ENCODE results near the gene IFNG-AS1.

IFNG-AS1 gene

DNA sequence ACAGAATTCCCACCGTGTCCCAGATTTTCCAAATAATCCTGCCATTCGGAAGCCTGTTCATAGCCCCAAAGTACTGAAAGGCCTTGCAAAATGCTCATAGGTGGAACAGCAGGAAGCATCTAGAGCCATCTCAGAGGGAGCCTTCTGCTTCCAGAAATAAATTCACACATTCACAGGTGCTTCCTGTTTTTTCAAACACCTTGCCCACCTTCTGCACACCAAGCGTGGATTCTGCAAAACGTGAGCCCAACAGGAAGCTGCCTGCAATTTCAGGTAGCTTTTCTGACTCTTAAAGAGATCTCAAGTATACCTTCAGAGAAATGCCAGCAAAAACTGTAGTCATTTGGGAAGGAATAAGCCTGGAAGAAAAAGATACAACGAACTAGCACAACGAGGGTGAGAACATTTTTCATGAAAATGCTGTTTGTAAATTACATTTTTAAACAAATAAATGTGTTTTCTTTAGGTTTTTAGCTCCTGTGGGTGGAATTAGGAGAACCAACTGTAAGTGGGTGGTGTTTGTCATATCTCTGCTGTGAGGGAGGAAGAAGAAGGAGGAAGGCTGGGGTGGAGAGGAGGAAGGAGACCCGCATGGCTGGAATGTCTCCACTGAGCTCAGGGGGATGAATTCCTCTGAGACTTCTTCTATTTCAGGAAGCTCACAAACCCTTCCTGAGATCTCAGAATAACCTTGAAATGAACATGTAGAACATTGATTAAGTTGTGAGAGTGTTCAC, at the start of gene IFNG-AS1:
Gene IFNG-AS1, plus strand, starts transcription at position 264 of the 737 bp plus-strand sequence.
- no peak for DNase-seq

DNA sequence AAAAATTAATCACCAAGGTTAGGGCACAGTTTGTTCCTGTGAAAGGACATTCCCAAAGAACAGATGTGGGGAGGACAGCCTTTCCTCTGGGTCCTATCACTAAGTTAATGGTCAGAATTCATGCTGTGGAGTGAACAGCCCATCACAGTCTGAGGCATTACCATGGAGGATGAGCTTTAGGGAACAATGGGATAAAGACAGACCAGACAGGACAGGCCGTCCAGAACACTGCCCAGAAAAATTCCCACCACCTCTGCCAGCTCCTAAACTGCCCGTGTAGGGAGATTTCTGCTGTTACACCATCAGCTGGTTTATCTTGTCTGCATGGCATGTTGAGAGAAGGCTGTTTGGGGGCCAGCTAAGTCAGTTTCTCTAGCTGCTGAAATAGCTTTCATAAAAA, 49.6 kb upstream of the IFNG-AS1 start:
- DNase-seq = no peak

DNA sequence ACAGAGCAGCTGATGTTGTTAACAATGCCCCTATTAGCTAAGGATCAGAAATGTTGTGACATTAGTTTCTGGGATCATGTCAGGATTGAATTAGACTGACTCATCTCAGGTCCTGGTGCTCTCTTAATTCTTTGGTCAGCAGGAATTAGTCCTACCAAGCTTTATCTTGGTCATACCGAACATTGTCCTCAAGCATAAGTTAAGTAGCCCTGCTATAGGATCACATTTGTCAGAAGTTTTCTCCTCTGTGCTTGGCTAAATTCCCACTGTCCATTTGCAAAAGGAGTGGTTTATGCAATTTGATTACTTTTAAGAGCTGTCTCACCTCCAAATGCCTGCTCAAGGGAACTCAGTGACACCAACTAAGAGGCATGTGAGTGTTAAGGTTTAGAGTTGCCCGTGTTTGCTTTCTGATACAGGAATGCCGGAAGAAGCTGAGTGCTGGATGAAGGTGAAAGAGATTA, 48.4 kb upstream of the IFNG-AS1 start:
- no peak for DNase-seq

DNA sequence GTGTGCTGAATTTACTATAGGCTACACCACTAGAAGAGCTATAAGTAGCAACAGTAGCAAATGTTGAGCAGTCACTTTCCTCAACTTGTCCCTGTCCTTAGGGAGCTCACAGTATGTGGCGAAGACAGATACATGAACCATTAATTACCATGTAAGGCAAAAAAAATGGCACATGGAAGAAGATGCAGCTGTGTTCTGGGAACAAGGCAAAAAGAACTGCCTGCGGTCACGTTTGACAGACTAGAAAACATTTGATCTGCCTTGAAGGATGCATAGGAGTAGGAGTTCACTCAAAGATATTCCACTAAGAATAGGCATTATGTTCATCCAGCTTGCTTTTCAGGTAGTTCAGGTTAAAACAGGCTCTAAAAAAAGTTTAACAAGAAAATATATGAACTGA, 46.5 kb upstream of the IFNG-AS1 start:
- no peak for DNase-seq

DNA sequence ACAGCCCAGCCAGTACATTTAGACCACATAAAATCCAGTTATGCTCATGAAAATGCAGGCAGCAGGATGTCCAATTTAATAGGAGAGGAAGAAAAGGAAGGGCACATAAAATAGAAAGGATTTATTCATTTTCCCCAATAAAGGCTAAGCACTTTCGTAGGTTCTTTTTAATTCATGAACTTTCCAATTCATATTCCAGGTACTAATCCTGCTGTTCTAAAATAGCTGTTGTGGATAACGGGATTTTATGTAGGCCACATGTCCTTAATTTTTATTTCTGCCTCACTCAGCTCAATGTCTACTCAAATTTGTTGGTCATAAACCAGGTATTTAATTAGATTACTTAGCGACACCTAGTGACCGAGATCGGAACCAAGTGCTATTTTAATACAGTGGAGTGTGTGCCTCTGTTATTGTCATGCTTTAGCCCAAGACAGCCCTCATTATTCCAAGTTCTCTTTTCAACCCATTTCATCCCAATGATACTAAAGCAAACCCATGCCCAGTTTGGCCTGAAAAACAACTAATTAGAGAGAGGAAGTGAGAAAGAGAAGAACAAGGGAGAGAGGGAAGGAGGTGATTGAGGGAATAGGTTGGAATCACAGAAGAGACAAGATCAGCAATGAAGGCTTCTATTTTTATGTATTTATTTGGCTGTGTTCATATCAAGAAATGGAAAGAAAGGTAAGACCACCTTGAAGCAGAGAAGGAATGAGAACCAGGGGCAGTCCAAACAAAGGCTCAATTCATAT, 45.9 kb upstream of the IFNG-AS1 start:
- DNase-seq = peak; percentile 60 to 65

DNA sequence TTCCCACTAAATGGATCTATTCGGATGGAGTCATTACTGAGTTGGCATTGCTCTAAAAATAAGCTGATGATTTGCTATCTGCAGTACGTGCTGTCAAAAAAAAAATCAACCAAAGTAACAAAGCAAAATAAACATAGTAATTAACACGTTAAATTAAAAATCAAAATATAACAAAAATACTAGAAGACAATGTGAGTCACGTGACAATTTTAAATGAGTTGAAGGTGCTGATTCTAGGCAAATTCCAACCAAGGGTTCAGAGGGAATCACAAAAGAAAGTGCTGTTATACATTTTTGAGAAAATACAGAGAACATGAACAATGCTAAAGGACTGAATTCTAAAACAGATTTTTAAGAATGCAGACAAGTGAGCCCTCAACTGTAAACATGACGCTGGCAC, 45.2 kb upstream of the IFNG-AS1 start:
- DNase-seq = no peak

DNA sequence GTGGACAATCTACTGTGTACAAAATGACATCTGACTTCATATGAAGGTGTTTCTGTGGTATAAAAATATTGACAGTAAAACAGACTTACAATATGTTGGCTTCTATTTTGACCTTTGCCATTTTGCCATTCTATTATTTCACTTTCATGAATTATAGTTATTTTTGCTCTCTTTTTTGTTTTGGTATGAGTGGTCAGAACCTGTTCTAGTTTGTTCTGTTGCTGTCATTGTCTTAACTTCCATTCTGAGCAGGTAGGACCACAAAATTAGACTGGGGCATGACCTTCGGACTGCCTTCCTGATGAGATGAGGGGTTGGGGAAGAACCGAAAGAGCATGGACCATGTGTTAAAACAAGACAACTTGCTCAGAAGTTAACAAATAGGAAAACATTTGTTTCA, 36.5 kb upstream of the IFNG-AS1 start:
- DNase-seq = no peak

DNA sequence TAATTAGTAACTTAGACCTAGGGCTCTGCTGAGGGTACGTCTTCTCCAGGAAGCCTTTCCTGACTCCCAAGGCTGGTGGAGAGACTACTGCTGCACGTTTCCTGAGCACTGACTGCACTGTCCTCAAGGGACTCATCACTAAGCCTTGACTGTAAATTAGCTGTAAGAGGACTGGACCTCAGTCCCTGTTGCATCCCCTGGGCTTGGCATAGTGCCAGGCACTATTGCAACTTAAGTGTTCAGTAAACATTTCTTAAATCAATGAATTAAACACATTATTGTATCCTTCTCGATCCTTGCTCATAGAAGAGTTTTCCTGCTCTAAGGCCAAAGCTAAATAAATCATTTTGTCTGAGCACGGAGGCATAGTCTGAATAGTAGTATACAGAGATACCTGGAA, 31.9 kb upstream of the IFNG-AS1 start:
- DNase-seq = no peak

DNA sequence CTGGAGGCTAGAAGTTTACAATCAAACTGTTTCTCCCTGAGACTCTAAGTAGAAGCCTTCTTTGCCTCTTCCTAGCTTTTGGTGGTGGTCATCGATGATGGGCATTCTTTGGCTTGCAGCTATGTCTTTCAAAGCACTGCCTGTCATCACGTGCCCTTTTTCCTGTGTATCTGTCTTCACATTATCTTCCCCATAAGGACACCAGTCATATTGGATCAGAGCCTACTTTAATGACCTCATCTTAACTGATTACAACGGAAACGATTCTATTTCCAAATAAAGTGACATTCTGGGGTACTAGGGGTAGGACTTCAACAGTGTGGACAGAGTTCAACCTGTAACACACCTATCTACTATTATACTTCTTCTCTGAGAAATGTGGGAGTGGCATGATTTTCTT, 31.1 kb upstream of the IFNG-AS1 start:
- no peak for DNase-seq

DNA sequence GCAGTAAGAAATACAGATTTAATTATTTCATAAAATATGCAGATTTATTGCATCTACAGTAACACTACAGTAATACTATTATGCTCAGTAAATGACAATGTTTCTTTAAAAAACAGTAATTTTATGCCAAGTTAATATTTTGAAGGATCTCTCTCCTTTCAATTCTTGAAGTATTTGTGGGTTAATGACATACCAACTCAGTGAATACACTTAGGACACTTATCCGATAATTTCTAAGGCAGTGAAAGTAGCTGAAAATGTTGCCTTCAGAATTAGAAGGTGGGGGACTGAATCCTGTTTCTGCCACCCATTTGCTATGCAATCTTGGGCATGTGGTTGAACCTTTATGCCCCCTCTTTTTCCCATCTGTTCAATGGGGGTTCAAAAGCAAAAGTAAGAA, 24.8 kb upstream of the IFNG-AS1 start:
- no peak for DNase-seq

DNA sequence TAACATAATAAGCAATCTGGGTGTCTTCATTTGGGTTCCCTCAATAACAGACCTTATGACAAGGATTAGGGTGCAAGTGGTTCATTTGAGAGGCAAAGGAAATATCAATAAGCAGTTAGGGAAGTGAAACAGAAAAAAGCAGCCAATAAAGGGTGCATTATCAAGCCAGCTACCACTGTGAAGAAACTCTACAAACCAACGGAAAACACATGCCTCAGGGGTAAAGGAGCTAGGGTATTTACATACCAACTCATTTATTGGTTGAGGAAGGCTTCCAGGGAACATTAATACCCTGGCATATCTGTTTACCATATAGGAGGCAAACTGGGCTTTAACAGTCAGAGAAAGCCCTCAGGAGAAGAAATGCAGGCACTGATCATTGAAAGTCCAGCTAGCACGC, 22.7 kb upstream of the IFNG-AS1 start:
- DNase-seq = no peak

DNA sequence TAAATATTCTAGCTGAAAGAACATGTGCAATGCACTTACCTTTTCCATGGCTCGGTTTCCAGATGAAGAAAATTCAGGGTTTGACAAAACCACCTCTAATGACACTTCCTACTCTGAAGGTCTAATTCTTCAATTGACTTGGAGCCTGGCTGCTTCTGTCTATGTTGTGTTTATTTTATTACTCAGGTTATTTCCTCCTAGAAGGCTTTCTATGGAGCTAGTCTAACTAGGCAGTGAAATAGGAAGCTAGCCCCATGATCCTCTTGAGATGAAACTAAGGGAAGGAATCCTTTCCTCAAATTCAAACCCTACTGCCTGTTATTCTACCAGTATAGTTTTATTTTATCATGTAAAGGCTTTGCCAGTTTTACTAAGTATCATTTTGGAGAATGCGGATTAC, 20.9 kb upstream of the IFNG-AS1 start:
- no peak for DNase-seq

DNA sequence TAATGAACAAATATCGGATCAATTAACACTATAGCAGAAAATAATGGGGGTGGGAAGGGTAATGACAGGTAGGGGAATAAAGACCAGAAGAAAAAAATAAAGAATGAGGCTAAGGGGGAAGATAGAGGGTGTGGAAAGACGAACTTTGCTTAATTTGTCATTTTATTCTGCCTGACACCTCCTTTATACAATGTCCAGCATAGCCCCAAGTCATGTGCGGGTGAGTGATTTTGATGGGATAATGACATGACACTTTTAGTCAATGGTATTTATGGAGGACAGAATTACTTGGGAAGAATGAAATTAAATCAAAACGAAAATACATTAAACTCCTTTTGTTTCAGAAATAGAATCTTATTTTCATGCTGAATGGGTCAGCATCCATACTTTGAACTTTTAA, 20.5 kb upstream of the IFNG-AS1 start:
- no peak for DNase-seq

DNA sequence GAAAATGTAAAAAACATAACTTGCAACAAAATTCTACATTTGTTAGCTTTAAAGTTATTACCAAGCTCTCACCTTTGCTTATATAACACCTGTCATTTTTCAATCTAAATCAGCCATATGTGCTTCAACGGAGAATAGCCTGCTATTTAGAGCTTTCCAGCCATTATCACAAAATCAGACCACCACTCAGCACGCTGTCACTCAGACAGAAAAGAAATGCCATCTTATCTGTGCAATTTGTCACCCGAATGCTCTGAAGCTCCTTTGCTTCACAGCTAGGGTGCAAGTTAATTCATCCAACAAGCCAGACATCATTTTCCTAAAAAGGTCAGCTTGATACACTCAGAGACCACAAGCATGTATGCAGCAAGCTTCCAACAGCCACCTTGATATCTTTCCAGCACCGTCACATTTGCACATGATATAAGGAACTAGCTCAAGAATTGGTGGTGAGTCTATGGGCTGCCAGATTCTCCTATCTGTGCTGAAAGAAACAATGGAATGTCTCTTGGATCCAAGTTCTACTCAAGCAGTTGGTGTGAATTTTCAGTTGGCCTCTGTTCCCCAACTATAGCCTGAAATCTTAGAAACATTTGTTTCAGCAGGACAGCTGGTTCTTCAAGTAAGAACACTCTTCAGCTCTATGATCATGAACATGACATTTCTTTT, 20.0 kb upstream of the IFNG-AS1 start:
- no peak for DNase-seq

DNA sequence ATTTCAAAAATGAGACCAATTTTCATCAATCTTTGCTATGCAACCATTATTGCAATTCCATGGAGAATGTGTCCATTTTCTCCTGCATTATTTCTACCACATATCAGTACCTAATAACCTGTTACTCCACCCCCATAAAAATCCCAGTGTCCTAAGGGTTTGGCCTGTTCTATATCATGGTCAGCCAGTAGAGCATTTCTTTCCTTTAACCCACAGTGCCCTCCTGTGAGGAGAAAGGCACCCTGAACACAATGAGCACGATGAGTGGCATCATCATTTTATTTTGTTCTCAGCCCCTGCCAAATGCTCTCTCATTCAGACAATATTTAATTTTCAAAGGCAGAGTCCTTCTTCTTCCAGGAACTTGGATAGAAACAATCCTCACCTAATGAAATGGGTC, 11.6 kb upstream of the IFNG-AS1 start:
- DNase-seq = no peak

DNA sequence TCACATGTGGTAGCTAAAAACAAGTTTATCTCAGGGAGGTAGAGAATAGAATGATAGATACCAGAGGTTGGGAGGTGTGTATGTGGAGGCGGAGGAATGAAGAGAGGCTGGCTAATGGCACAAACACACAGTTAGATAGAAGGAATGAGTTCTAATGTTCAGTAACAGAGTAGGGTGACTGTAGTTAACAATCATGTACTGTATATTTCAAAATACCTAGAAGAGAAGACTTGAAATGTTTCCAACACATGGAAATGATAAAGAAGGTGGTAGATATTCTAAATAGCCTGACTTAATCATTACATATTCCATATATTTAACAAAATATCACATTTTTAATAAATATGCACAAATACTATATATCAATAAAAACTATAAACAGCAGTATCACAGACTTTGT, 8.9 kb upstream of the IFNG-AS1 start:
- DNase-seq = no peak

DNA sequence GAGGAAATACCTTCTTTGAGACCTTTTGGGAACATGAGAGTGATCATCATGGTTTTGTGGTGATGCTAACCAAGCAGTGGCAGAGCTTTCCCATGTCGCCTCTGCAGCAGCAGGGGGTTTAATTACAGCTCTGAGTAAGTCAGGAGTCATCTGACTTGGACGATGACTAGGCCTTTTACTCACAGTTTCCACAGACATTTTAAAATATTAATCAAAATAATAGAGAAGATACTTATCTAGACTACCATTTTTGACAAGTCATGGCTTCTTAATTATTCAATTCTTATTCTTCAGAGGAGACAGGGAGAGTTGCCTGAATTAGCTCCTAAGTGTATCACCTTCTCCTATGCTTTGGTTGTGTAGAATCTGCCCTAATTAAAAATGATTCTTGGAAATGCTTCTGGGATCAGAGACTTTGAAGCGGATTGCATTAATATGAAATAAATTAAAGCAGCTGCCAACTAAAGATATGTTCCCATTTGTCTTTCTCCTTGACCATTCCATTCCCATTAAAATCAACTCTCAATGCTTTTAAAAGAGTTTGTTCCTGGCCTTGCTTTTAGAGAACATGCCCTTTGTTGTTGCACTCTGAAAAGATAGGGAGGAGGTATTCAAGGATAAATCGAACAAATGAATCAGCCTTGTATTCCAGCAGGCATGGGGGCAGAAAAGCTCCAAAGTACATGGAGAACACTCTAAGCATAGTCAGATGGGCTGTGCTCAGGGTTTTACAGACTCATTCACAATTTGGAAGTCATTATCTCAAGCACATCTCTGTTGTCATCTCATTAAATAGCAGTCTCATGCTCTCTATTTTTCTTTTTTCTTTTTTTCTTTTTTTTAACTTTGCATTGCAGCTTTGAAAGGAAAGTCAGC, 7.7 kb upstream of the IFNG-AS1 start:
- no peak for DNase-seq

DNA sequence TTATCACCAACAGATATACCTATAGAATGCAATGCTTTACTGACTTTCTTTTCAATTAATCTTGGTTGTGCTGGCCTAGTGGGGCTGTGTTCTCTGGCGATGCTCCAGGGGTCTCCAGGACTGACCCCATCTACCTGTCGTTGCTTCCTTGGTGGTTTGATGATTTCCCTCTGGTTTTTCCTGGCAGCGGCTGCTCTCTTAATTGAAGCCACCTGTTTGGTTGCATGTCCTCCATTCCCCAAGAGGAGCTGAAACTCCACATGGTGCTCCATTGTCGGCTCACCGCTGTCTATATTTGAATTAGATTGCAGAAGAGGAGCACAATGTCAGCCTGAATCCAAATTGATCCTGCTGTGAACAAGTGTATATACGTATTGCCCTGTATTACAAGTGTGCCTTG, 7.1 kb upstream of the IFNG-AS1 start:
- no peak for DNase-seq

DNA sequence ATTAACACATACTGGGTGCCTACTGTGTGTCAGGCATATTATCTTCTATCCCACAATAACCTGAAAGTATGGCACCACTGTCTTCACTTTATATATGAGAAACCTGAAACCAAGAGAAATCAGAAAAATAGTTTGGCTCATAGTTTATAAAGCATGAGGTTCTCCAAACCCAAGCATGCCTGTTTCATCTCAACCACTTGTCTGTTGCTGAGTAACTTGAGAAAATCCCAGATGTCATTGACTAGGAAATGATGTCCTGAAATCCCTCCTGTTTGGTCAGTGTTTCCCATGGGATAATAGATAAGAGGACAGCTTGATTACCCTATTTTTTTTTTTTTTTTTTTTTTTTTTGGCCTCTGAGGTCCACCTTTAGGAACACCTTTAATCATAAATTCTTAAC, 2.6 kb upstream of the IFNG-AS1 start:
- no peak for DNase-seq

DNA sequence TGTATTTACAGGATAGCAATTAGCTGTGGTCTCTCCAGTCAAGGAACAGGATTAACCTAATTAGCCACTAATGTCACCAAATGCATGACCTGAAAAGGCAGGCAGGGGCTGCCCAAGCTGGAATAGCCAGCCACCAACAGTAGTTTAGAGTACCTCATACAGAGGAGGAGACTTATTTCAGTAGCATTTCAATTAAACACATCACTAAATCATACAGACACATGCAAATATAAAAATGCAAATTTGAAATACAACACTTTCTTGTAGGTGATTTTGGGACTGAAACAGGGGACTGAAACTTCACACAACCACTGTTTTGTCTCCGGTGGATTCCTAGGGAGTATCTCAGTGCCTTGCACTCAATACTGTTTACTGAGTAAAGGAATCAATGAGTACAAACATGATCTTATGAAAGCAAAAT, 636 bp upstream of the IFNG-AS1 start:
- no peak for DNase-seq

DNA sequence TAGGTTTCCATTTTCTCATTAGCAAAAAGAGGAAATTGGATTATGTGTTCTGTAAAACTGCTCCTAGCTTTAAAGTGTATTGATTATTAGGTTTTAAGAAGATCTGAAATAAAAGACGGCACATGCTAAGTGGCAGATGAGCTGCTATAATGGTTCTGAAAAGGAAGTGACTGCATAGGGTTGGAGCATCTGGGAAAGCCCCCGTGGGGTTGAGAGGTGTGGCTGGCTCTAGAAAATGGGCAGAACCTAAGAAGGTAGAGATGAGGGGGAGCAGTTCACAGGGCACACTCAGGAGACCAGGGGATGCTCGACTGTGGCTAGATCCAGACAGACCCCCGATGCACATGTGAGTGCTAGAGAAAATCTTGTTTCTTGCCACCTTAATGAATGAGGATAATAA, 1.9 kb downstream of the IFNG-AS1 start:
- DNase-seq = peak; percentile 42 to 53

DNA sequence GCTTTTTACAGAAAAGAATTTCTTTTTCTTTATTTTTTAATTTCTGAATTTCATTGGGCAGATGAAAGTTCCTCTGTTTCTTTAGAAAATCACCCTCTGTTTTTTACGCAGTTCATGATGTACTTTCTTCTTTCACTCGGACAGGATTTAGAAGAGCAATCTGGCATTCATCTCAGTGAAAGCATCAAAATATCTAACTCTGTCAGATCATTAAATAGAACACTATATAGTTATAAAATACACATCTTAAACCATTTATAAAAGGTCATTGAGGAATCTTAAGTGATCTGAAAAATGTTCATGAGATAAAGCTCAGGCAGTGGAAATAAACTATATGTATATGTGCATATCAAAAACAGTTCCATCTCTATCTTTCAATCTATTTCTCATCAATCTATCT, 3.9 kb downstream of the IFNG-AS1 start:
- DNase-seq = no peak

DNA sequence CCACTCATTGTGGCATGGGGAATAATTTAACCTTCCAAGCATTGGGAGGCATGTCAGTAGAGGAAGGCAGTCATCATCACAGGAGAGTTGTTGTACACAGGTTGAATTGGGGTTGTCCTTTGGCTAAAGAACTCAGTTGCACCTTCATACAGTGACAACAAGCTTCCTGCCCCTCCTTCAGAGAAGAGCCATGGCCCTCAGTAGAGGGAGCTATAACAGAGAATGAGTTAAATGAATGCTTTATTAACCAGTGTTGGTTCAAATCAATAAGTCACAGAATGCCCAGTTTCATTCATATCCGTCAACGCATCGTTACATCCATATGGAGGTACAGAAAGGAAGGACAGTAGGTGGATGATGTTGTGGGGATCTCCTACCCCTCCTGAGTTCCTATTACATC, 4.8 kb downstream of the IFNG-AS1 start:
- no peak for DNase-seq

Data from activated T-cell treated with anti-CD3 and anti-CD28 coated beads, Interleukin-2, amount 50 U/mL, for 48 hours (primary cell).